D721Med (cell line): Measurements from ENCODE around the gene KRT13.

Experiments
- DNase-seq: peaks from one replicate; pipeline ENCODE4 v3.0.0; 2011; ENCODE audit warnings: low spot score; ENCODE audit not compliant: insufficient read length
- FAIRE-seq: peaks from 2 replicates; lab custom pipeline; 2011; peaks lifted over from hg19 to GRCh38; lab: Jason Lieb, UNC
- CTCF ChIP-seq: IDR thresholded peaks from 2 replicates; pipeline ENCODE4 v1.5.1; 2012; ENCODE audit warnings: mild to moderate bottlenecking, control low read depth; ENCODE audit not compliant: insufficient read depth; ENCODE audit errors: missing control alignments

Gene KRT13

GRCh38 chr17:41532947-41533570, 27.6 kb upstream of the KRT13 start:
- no peak for TF ChIP-seq CTCF
- no peak for DNase-seq
- no peak for FAIRE-seq

GRCh38 chr17:41531993-41532392, 26.6 kb upstream of the KRT13 start:
- no peak for TF ChIP-seq CTCF
- FAIRE-seq, result no peak
- DNase-seq, result no peak

GRCh38 chr17:41530062-41531048, 24.9 kb upstream of the KRT13 start:
- DNase-seq, result no peak
- no peak for TF ChIP-seq CTCF
- no peak for FAIRE-seq

- no peak for TF ChIP-seq CTCF
- FAIRE-seq (no peak), DNase-seq (no peak)
Observed at GRCh38 chr17:41529491-41529915, 24.1 kb upstream of the KRT13 start.

- no peak for DNase-seq
- no peak for FAIRE-seq
- TF ChIP-seq CTCF, result no peak
Observed at GRCh38 chr17:41528959-41529353, 23.5 kb upstream of the KRT13 start.

- FAIRE-seq (no peak), DNase-seq (no peak)
- TF ChIP-seq CTCF, result no peak
Observed at GRCh38 chr17:41527063-41528023, 21.9 kb upstream of the KRT13 start.
